Right lobe of liver (tissue), 6 donors: ENCODE results near the gene TBC1D5. TPM values are rescaled to one million over a fixed set of nuclear protein-coding genes. Genes with fewer than 3 reads are reported as not detected.
A peak's percentile ranks its signal among the peaks of the same experiment; 100 is the strongest.

ENCODE experiments used
- ATAC-seq, 4 donors: fragments of 200-7000 bp; cut with Tn5 transposase; one replicate each; pipeline ENCODE4 v1.9.1; 2020; ENCODE audit warnings: mild to moderate bottlenecking in 4 of 4, moderate library complexity in 4 of 4
- DNase-seq, 3 donors: peaks; one replicate each; pipeline ENCODE4 v3.0.0-alpha.2; 2020
- H3K27ac ChIP-seq, 3 donors: fragments of 200-600 bp; one replicate each; pipeline ENCODE4 v1.8.0; 2022
- H3K27me3 ChIP-seq, 2 donors: fragments of 200-600 bp; one replicate each; pipeline ENCODE4 v1.8.0; 2022
- H3K36me3 ChIP-seq, 4 donors: fragments of 200-600 bp; sonication (generic) in 1 of 4; one replicate each; pipeline versions ENCODE4 v1.5.1 to v1.8.0; 2017 to 2022; ENCODE audit warnings: control low read depth in 1 of 4
- H3K4me1 ChIP-seq, 4 donors: fragments of 200-600 bp; sonication (generic) in 1 of 4; one replicate each; pipeline versions ENCODE4 v1.5.1 to v1.8.0; 2017 to 2022; ENCODE audit warnings: control low read depth in 1 of 4
- H3K4me3 ChIP-seq, 3 donors: fragments of 200-600 bp; one replicate each; pipeline ENCODE4 v1.8.0; 2022
- H3K9me3 ChIP-seq, 4 donors: fragments of 200-600 bp; sonication (generic) in 1 of 4; one replicate each; pipeline versions ENCODE4 v1.5.1 to v1.8.0; 2017 to 2022; ENCODE audit warnings: control low read depth in 1 of 4
- CTCF ChIP-seq, 4 donors: fragments of 200-600 bp in 3 of 4; fragments of 450-650 bp in 1 of 4; IDR thresholded peaks; one replicate each; pipeline versions ENCODE4 v1.5.1 to v1.8.0; 2016 to 2022; ENCODE audit warnings: antibody characterized with exemption in 4 of 4, mild to moderate bottlenecking in 2 of 4
- POLR2A ChIP-seq: fragments of 450-650 bp; IDR thresholded peaks from one replicate; pipeline ENCODE4 v1.6.1; 2017; ENCODE audit warnings: antibody characterized with exemption, mild to moderate bottlenecking
- WGBS: methylation state at CpG from one replicate; pipeline ENCODE4 v1.1.6; 2018; ENCODE audit warnings: low coverage, low lambda C conversion rate; ENCODE audit not compliant: insufficient coverage; ENCODE audit errors: missing lambda C conversion rate; 5-methylcytosine and 5-hydroxymethylcytosine counted together
- intact Hi-C, 2 donors: fragments of 100-400 bp; cut with DNase I; formaldehyde crosslinking; loops; one replicate each; pipeline versions ENCODE4 v1.11.2 to v1.14.1; 2022
- total RNA-seq, 6 experiments: library from RNA; depleted of rRNA in 2 of 6; stranded (reverse); fragments of >200 nt in 2 of 6; fragmentation: NEBNext Ultra II Directional in 3 of 6; extraction: Animal tissue kit (Norgen Biotek cat#: 25700) in 3 of 6; gene quantifications; one replicate each; pipeline versions ENCODE4 v1.1.0 to v1.2.4, GENCODE V29; 2016 to 2023
- donor health status: DM: no; HTN: yes; CAD: no.
- donor health status: DM: no; HTN: no; CAD: no.
- donor health status: DM: no; HTN: no; CAD: no.
- donor health status: DM: no; HTN: yes; CAD: no.
- donor health status: DM: no; HTN: yes; CAD: no.

The TBC1D5 gene
- total RNA-seq, 6 experiments from 2014 or later = 21.5 to 33.4 (median 27.7) TPM

GRCh38 chr3:17585394-17586325 is 156.8 kb downstream of the TBC1D5 start:
- Histone ChIP-seq H3K36me3 (peaks cover 0 to 2% (median 0%) of the 10 kb centered on the region in 4 donors), H3K4me3 (no peak overlapping the region), H3K27ac (no peak overlapping the region), H3K27me3 (no peaks in the 10 kb centered on the region), H3K4me1 (no peaks in the 10 kb centered on the region), H3K9me3 (peaks cover 0 to 1% (median 0%) of the 10 kb centered on the region in 4 donors)
- WGBS = 95% methylated on average over 2 of the region's 2 CpGs
- DNase-seq = no peak
- ATAC-seq = no peak
- intact Hi-C loops = no loop called here
- no peak for TF ChIP-seq POLR2A
- no peak for TF ChIP-seq CTCF (IDR thresholded peaks at IDR 0.05)

GRCh38 chr3:17584066-17584465 is 158.4 kb downstream of the TBC1D5 start:
- TF ChIP-seq POLR2A = no peak
- H3K27me3 ChIP-seq = no peaks in the 10 kb centered on the region

GRCh38 chr3:17583530-17583929 is 158.9 kb downstream of the TBC1D5 start:
- DNase-seq (no peak), ATAC-seq (no peak)
- no peaks in the 10 kb centered on the region for H3K4me1 ChIP-seq
- no peak overlapping the region for H3K27ac ChIP-seq
- no peaks in the 10 kb centered on the region for H3K36me3 ChIP-seq
- WGBS = 98% methylated on average over 4 of the region's 8 CpGs
- no peak overlapping the region for H3K4me3 ChIP-seq
- TF ChIP-seq CTCF (IDR thresholded peaks at IDR 0.05) (no peak), POLR2A (no peak)
- intact Hi-C loops = no loop called here
- H3K27me3 ChIP-seq = no peaks in the 10 kb centered on the region
- no peaks in the 10 kb centered on the region for H3K9me3 ChIP-seq

More at GRCh38 chr3:17584066-17584465, 158.4 kb downstream of the TBC1D5 start:
- Histone ChIP-seq H3K27ac (no peak overlapping the region), H3K9me3 (no peaks in the 10 kb centered on the region), H3K4me1 (no peaks in the 10 kb centered on the region), H3K4me3 (no peak overlapping the region), H3K36me3 (no peaks in the 10 kb centered on the region)
- ATAC-seq (peak; percentile 41 to 64 (median 58)), DNase-seq (no peak)
- 69% methylated on average over 8 of the region's 8 CpGs for WGBS
- intact Hi-C loops = no loop called here

- no peak overlapping the region for H3K4me3 ChIP-seq
- no peak overlapping the region for H3K27ac ChIP-seq
- H3K4me1 ChIP-seq = no peaks in the 10 kb centered on the region
- DNase-seq (no peak), ATAC-seq (no peak)
- no peak for TF ChIP-seq CTCF (IDR thresholded peaks at IDR 0.05)
- no peak for TF ChIP-seq POLR2A
- H3K36me3 ChIP-seq = no peaks in the 10 kb centered on the region
- WGBS = 100% methylated on average over 4 of the region's 4 CpGs
- intact Hi-C loops = no loop called here
- no peaks in the 10 kb centered on the region for H3K27me3 ChIP-seq
- no peaks in the 10 kb centered on the region for H3K9me3 ChIP-seq
Measured at GRCh38 chr3:17581421-17582080, 160.9 kb downstream of the TBC1D5 start.

- TF ChIP-seq CTCF (IDR thresholded peaks at IDR 0.05) = no peak
- TF ChIP-seq POLR2A = no peak
- Histone ChIP-seq H3K4me3 (no peak overlapping the region), H3K9me3 (no peaks in the 10 kb centered on the region), H3K27ac (no peak overlapping the region), H3K4me1 (no peaks in the 10 kb centered on the region), H3K36me3 (no peaks in the 10 kb centered on the region), H3K27me3 (no peaks in the 10 kb centered on the region)
- no peak for DNase-seq
- ATAC-seq = no peak
- intact Hi-C loops = no loop called here
- WGBS = 88% methylated on average over 3 of the region's 4 CpGs
Measured at GRCh38 chr3:17580901-17581300, 161.5 kb downstream of the TBC1D5 start.
